Trophoblast cell (in vitro differentiated cells and primary cell): ENCODE data around the gene SLC35F1.

Experiments
- DNase-seq, 2 donors: peaks; one replicate each; pipeline ENCODE4 v3.0.0-alpha.2; 2016
- H2AFZ ChIP-seq: 2 replicates; pipeline ENCODE4 v1.6.1; 2013; ENCODE audit warnings: low read length, moderate library complexity, mild to moderate bottlenecking; ENCODE audit not compliant: insufficient read depth, poor library complexity
- H2AK5ac ChIP-seq: 2 replicates; pipeline ENCODE4 v1.6.1; 2013; ENCODE audit warnings: mild to moderate bottlenecking, low read length
- H2BK120ac ChIP-seq: 2 replicates; pipeline ENCODE4 v1.6.1; 2013; ENCODE audit warnings: low read length, mild to moderate bottlenecking, moderate library complexity; ENCODE audit not compliant: insufficient read depth, poor library complexity
- H2BK12ac ChIP-seq: 2 replicates; pipeline ENCODE4 v1.6.1; 2013; ENCODE audit warnings: mild to moderate bottlenecking, low read length, moderate library complexity
- H2BK5ac ChIP-seq: 2 replicates; pipeline ENCODE4 v1.6.1; 2013; ENCODE audit warnings: low read length, low read depth, moderate library complexity, mild to moderate bottlenecking; ENCODE audit not compliant: poor library complexity
- H3K14ac ChIP-seq: 2 replicates; pipeline ENCODE4 v1.6.1; 2013; ENCODE audit warnings: mild to moderate bottlenecking, low read length
- H3K18ac ChIP-seq: 2 replicates; pipeline ENCODE4 v1.6.1; 2013; ENCODE audit warnings: mild to moderate bottlenecking, low read length
- H3K23ac ChIP-seq: 2 replicates; pipeline ENCODE4 v1.6.1; 2013; ENCODE audit warnings: low read length
- H3K27ac ChIP-seq: 2 replicates; pipeline ENCODE4 v1.5.1; 2013; ENCODE audit warnings: low read depth, mild to moderate bottlenecking, inconsistent platforms, low read length, moderate library complexity
- H3K27me3 ChIP-seq: 2 replicates; pipeline ENCODE4 v1.6.1; 2013; ENCODE audit warnings: inconsistent platforms, mild to moderate bottlenecking, low read length, moderate library complexity; ENCODE audit not compliant: insufficient read depth
- H3K36me3 ChIP-seq, 2 experiments: 1 replicate in 1 of 2; 2 replicates in 1 of 2; pipeline ENCODE4 v1.6.1; 2013; ENCODE audit warnings: low read length in 2 of 2, mild to moderate bottlenecking in 2 of 2, moderate library complexity in 1 of 2; ENCODE audit not compliant: insufficient read depth in 2 of 2, control insufficient read depth in 1 of 2
- H3K4ac ChIP-seq: 2 replicates; pipeline ENCODE4 v1.6.1; 2013; ENCODE audit warnings: low read depth, mild to moderate bottlenecking, low read length, moderate library complexity
- H3K4me1 ChIP-seq, 2 experiments: 1 replicate in 1 of 2; 2 replicates in 1 of 2; pipeline ENCODE4 v1.6.1; 2013; ENCODE audit warnings: low read length in 2 of 2, mild to moderate bottlenecking in 2 of 2, moderate library complexity in 1 of 2; ENCODE audit not compliant: insufficient read depth in 2 of 2, control insufficient read depth in 1 of 2
- H3K4me2 ChIP-seq: 2 replicates; pipeline ENCODE4 v1.6.1; 2013; ENCODE audit warnings: inconsistent platforms, mild to moderate bottlenecking, low read length, moderate library complexity
- H3K4me3 ChIP-seq: 2 replicates; pipeline ENCODE4 v1.5.1; 2013; ENCODE audit warnings: mild to moderate bottlenecking, low read depth, low read length, inconsistent platforms
- H3K79me1 ChIP-seq: one replicate; pipeline ENCODE4 v1.6.1; 2013; ENCODE audit warnings: low read length
- H3K79me2 ChIP-seq: 2 replicates; pipeline ENCODE4 v1.6.1; 2013; ENCODE audit warnings: low read length, mild to moderate bottlenecking; ENCODE audit not compliant: control insufficient read depth, insufficient read depth, poor library complexity
- H3K9ac ChIP-seq: 2 replicates; pipeline ENCODE4 v1.6.1; 2013; ENCODE audit warnings: mild to moderate bottlenecking, low read length
- H3K9me3 ChIP-seq: 2 replicates; pipeline ENCODE4 v1.6.1; 2013; ENCODE audit warnings: low read depth, mild to moderate bottlenecking, control low read depth, inconsistent platforms, low read length; ENCODE audit not compliant: insufficient read depth
- H4K12ac ChIP-seq: 2 replicates; pipeline ENCODE4 v1.6.1; 2013; ENCODE audit warnings: low read depth, mild to moderate bottlenecking, low read length, moderate library complexity
- H4K8ac ChIP-seq: 2 replicates; pipeline ENCODE4 v1.6.1; 2013; ENCODE audit warnings: low read depth, mild to moderate bottlenecking, low read length, moderate library complexity
- H4K91ac ChIP-seq: one replicate; pipeline ENCODE4 v1.6.1; 2013; ENCODE audit warnings: low read depth, mild to moderate bottlenecking, low read length, moderate library complexity
- WGBS: extraction: QIAGEN DNeasy Blood & Tissue Kit; methylation state at CpG from one replicate; pipeline ENCODE4 v1.1.7; 2013; ENCODE audit warnings: missing lambda C conversion rate; ENCODE audit not compliant: insufficient read length, insufficient coverage; ENCODE audit errors: extremely low coverage; 5-methylcytosine and 5-hydroxymethylcytosine counted together

Gene SLC35F1

DNA sequence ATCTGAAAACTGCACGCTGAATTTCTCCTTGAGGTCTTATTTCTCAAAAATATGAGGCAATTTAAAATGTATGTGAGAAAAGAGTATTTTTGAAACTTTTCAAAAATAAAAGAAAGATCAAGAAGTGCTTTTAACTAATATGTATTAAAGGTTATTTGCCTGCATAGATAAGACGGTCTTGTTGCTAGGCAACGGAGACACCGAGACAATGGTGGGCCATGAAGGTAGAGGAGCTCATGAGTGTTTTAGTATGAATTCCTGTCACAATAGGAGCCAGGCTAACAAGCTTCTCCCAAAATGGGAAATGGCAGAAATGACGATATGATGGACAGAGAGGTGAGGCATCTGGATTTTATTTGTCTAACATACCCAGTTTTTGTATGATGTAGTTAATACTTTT is 308.2 kb downstream of the SLC35F1 start:
- Histone ChIP-seq H4K91ac (no peak overlapping the region), H3K23ac (no peak overlapping the region), H3K18ac (no peak overlapping the region), H3K79me2 (no peaks in the 10 kb centered on the region), H3K9ac (no peak overlapping the region), H2AK5ac (no peak overlapping the region), H2BK5ac (no peak overlapping the region), H3K4me2 (no peak overlapping the region), H3K4ac (no peak overlapping the region), H2BK120ac (no peak overlapping the region), H4K12ac (no peak overlapping the region), H3K9me3 (no peaks in the 10 kb centered on the region), H3K27me3 (no peaks in the 10 kb centered on the region), H3K27ac (no peak overlapping the region), H3K14ac (no peak overlapping the region), H2BK12ac (no peak overlapping the region), H3K4me1 (no peaks in the 10 kb centered on the region), H3K79me1 (no peaks in the 10 kb centered on the region), H2AFZ (no peak overlapping the region), H3K36me3 (no peaks in the 10 kb centered on the region), H4K8ac (no peak overlapping the region), H3K4me3 (no peak overlapping the region)
- DNase-seq, result no peak
- no CpG with 5 or more reads among the region's 5 CpGs for WGBS

DNA sequence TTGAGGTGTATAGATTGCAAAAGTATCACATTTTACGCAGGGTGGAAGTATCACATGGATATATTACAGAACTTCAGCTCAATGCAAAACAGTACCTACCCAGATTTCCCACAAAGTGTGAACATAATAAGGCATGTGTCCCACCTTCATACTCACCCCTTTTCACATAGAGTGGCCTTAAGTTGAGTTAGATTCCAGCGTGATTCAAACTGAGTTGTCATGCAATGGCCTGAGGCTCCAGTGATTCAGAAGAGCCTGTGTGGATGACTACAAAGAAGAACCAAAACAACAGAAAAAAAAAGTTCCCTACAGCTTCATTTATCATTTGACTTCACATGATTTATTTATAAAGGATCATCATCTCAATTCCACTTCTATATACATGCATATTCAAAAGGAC is 309.7 kb downstream of the SLC35F1 start:
- no peaks in the 10 kb centered on the region for H3K79me1 ChIP-seq
- no peak overlapping the region for H4K8ac ChIP-seq
- no peak overlapping the region for H3K9ac ChIP-seq
- H3K4me2 ChIP-seq, result no peak overlapping the region
- no peak overlapping the region for H2AK5ac ChIP-seq
- H3K4me1 ChIP-seq, result no peaks in the 10 kb centered on the region
- no peaks in the 10 kb centered on the region for H3K27me3 ChIP-seq
- no peaks in the 10 kb centered on the region for H3K79me2 ChIP-seq
- H4K91ac ChIP-seq, result no peak overlapping the region
- H2AFZ ChIP-seq, result no peak overlapping the region
- peak; percentile 0 to 37 for DNase-seq
- H2BK120ac ChIP-seq, result no peak overlapping the region
- no peak overlapping the region for H3K23ac ChIP-seq
- H3K9me3 ChIP-seq, result no peaks in the 10 kb centered on the region
- no peak overlapping the region for H2BK12ac ChIP-seq
- H2BK5ac ChIP-seq, result no peak overlapping the region
- no peak overlapping the region for H3K14ac ChIP-seq
- no peaks in the 10 kb centered on the region for H3K36me3 ChIP-seq
- WGBS, result no CpG with 5 or more reads among the region's 2 CpGs
- no peak overlapping the region for H3K18ac ChIP-seq
- H3K4me3 ChIP-seq, result no peak overlapping the region
- H4K12ac ChIP-seq, result no peak overlapping the region
- H3K4ac ChIP-seq, result no peak overlapping the region
- H3K27ac ChIP-seq, result no peak overlapping the region

DNA sequence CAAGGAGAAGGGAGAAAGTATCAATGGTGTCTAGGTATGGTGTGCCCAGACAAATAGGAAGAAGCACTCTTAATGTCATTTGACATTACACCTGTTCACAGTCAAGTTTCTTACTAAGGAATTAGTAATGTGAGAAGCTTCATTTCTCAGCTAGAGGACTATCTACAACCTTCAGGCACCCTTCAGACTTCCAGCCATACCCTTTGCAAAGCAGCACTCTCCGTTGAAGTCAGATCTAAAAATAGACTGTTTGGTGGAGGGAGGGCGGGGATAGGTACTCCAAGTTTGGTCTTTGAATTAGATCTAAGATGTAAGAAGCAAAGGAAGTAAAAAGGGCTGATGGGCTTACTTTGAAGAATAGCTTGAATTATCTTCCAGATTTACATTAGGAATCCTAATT is 311.1 kb downstream of the SLC35F1 start:
- no peak overlapping the region for H4K8ac ChIP-seq
- no peak for DNase-seq
- no peak overlapping the region for H3K4ac ChIP-seq
- no peaks in the 10 kb centered on the region for H3K4me1 ChIP-seq
- H4K12ac ChIP-seq, result no peak overlapping the region
- H3K4me2 ChIP-seq, result no peak overlapping the region
- no peak overlapping the region for H2BK12ac ChIP-seq
- no peak overlapping the region for H3K18ac ChIP-seq
- no peaks in the 10 kb centered on the region for H3K27me3 ChIP-seq
- no peaks in the 10 kb centered on the region for H3K9me3 ChIP-seq
- no peak overlapping the region for H3K4me3 ChIP-seq
- H3K79me2 ChIP-seq, result no peaks in the 10 kb centered on the region
- H2AFZ ChIP-seq, result no peak overlapping the region
- H2BK120ac ChIP-seq, result no peak overlapping the region
- H3K14ac ChIP-seq, result no peak overlapping the region
- H2AK5ac ChIP-seq, result no peak overlapping the region
- WGBS, result no CpG with 5 or more reads among the region's 2 CpGs
- no peak overlapping the region for H4K91ac ChIP-seq
- no peaks in the 10 kb centered on the region for H3K79me1 ChIP-seq
- H3K27ac ChIP-seq, result no peak overlapping the region
- H3K23ac ChIP-seq, result no peak overlapping the region
- H3K9ac ChIP-seq, result no peak overlapping the region
- H2BK5ac ChIP-seq, result no peak overlapping the region
- H3K36me3 ChIP-seq, result no peaks in the 10 kb centered on the region

DNA sequence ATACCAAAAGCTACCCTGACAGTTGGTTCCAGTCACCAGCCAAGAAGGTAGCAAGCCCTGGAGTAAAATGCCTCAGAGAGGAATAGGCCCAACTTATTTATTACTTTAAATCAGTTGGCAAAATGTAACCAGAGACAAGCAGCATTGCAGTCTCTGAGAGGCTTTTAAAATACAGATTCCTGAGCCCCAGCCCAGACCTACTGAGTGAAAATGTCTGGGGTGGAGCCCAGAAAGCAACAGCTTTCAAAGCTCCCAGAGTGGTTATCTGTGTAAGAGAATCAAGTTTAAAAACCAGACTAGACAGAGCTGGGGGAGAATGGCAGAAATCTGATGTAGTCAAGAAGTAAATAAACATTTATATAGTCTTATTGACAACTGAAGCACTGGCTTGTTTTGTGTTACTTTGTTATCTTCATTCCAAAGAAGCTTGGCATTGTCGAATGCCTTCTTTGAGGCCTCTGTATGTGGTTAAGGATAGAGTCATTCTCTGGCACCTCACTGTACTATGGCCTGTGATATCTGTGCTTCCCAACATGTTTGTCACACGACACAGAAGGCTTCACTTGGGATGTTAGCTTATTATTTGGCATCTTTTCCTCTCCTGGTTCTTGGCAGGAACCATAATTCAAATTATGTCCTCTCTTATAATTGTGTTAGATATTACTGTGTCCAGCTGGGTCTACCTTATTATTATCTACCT is 313.5 kb downstream of the SLC35F1 start:
- Histone ChIP-seq H2AK5ac (no peak overlapping the region), H2BK12ac (no peak overlapping the region), H2BK120ac (no peak overlapping the region), H3K4me1 (no peaks in the 10 kb centered on the region), H3K18ac (no peak overlapping the region), H3K4ac (no peak overlapping the region), H3K4me2 (no peak overlapping the region), H3K23ac (no peak overlapping the region), H3K27me3 (no peaks in the 10 kb centered on the region), H3K9me3 (no peaks in the 10 kb centered on the region), H3K36me3 (no peaks in the 10 kb centered on the region), H3K79me2 (no peaks in the 10 kb centered on the region), H4K91ac (no peak overlapping the region), H2BK5ac (no peak overlapping the region), H3K9ac (no peak overlapping the region), H3K79me1 (no peaks in the 10 kb centered on the region), H4K8ac (no peak overlapping the region), H4K12ac (no peak overlapping the region), H2AFZ (no peak overlapping the region), H3K27ac (no peak overlapping the region), H3K14ac (no peak overlapping the region), H3K4me3 (no peak overlapping the region)
- WGBS, result no CpG with 5 or more reads among the region's 2 CpGs
- DNase-seq, result no peak
